ENCODE measurements around the gene STK11. TPM values are rescaled to one million over a fixed set of nuclear protein-coding genes. Genes with fewer than 3 reads are reported as not detected.

STK11 gene
- total RNA-seq, 1 donor from 2014 or later, result 67.6 TPM

- ChIA-PET CTCF (no interaction called here), POLR2A (no interaction called here)
- H3K4me1 Mint-ChIP-seq, result peaks cover 8% of the 10 kb centered on the region
- no peak for DNase-seq
- TF ChIP-seq CTCF (IDR thresholded peaks at IDR 0.05), result no peak
- peaks cover 7% of the 10 kb centered on the region for H3K36me3 Mint-ChIP-seq (ENCODE audit: low read depth)
- H3K4me3 Mint-ChIP-seq, result no peak overlapping the region
- H3K27ac Mint-ChIP-seq, result no peak overlapping the region
- no peak for ATAC-seq (ENCODE audit: low read depth)
- H3K9me3 Mint-ChIP-seq, result no peaks in the 10 kb centered on the region
- intact Hi-C loops (cut with micrococcal nuclease), result no loop called here
- no peaks in the 10 kb centered on the region for H3K27me3 Mint-ChIP-seq
Observed at GRCh38 chr19:1158885-1159448, 46.6 kb upstream of the STK11 start.

GRCh38 chr19:1159864-1160595 is 45.5 kb upstream of the STK11 start:
- intact Hi-C loops (cut with micrococcal nuclease), result no loop called here
- Mint-ChIP-seq H3K4me3 (no peak overlapping the region), H3K36me3 (ENCODE audit: low read depth) (peaks cover 7% of the 10 kb centered on the region), H3K27ac (no peak overlapping the region), H3K4me1 (peaks cover 8% of the 10 kb centered on the region), H3K27me3 (no peaks in the 10 kb centered on the region), H3K9me3 (no peaks in the 10 kb centered on the region)
- DNase-seq (no peak), ATAC-seq (ENCODE audit: low read depth) (no peak)
- ChIA-PET CTCF (no interaction called here), POLR2A (no interaction called here)
- TF ChIP-seq CTCF (IDR thresholded peaks at IDR 0.05), result no peak

GRCh38 chr19:1161716-1162115 is 43.9 kb upstream of the STK11 start:
- H3K27ac Mint-ChIP-seq, result no peak overlapping the region
- intact Hi-C loops (cut with micrococcal nuclease), result no loop called here

GRCh38 chr19:1162404-1163282 is 42.9 kb upstream of the STK11 start:
- peaks cover 13% of the 10 kb centered on the region for H3K36me3 Mint-ChIP-seq (ENCODE audit: low read depth)
- peaks cover 8% of the 10 kb centered on the region for H3K4me1 Mint-ChIP-seq
- H3K27me3 Mint-ChIP-seq, result no peaks in the 10 kb centered on the region
- ChIA-PET POLR2A (interaction anchor here (0.6 to 0.7 kb wide), 2 partner anchors 21 to 80 kb away, joined by 3 to 5 read pairs; no protein-coding TSS in a partner anchor), CTCF (no interaction called here)
- H3K9me3 Mint-ChIP-seq, result no peaks in the 10 kb centered on the region
- no peak for ATAC-seq (ENCODE audit: low read depth)
- no peak for DNase-seq
- H3K4me3 Mint-ChIP-seq, result no peak overlapping the region
- H3K27ac Mint-ChIP-seq, result peak overlapping the region; percentile 31
- no peak for TF ChIP-seq CTCF (IDR thresholded peaks at IDR 0.05)
- intact Hi-C loops (cut with micrococcal nuclease), result no loop called here

More at GRCh38 chr19:1161716-1162115, 43.9 kb upstream of the STK11 start:
- peaks cover 9% of the 10 kb centered on the region for H3K36me3 Mint-ChIP-seq (ENCODE audit: low read depth)
- no peak overlapping the region for H3K4me3 Mint-ChIP-seq
- CTCF ChIA-PET, result no interaction called here
- peaks cover 8% of the 10 kb centered on the region for H3K4me1 Mint-ChIP-seq
- DNase-seq (no peak), ATAC-seq (ENCODE audit: low read depth) (no peak)
- no peaks in the 10 kb centered on the region for H3K9me3 Mint-ChIP-seq
- H3K27me3 Mint-ChIP-seq, result no peaks in the 10 kb centered on the region
- POLR2A ChIA-PET, result interaction anchor here (0.6 to 0.8 kb wide), 4 partner anchors 20 to 1293 kb away, joined by 3 to 6 read pairs (median 4); no protein-coding TSS in a partner anchor
- no peak for TF ChIP-seq CTCF (IDR thresholded peaks at IDR 0.05)

Data from activated B cell treated with CpG ODN at 0.5 μM for 24 hours (primary cell).